Measurements from ENCODE around the gene OR2AT4. TPM values are rescaled to one million over a fixed set of nuclear protein-coding genes. Genes with fewer than 3 reads are reported as not detected.
"Not testable (repeated sequence)": the region's sequence is repeated elsewhere in the genome, so short reads cannot be mapped to it uniquely, and the experiment has no call there.

OR2AT4 gene
- total RNA-seq, 1 experiment from 2014 or later = not detected

- TF ChIP-seq POLR2AphosphoS5 (IDR thresholded peaks at IDR 0.05; ENCODE audit: low read depth, low read length) (no peak), TCF7L2 (IDR thresholded peaks at IDR 0.05; ENCODE audit: low read depth, low read length) (no peak), SIN3A (IDR thresholded peaks at IDR 0.05; ENCODE audit: borderline replicate concordance, insufficient read depth, low read depth, low read length) (no peak), REST (IDR thresholded peaks at IDR 0.05; ENCODE audit: insufficient read depth in 1 of 2, low read depth in 2 of 2, low read length in 1 of 2) (no peak), CTCF (IDR thresholded peaks at IDR 0.05) (no peak)
- BruUV-seq (replicated peaks) = no TSS peak
- DNase-seq (ENCODE audit: low read depth, low spot score) (no peak), ATAC-seq (no peak)
- intact Hi-C loops (cut with micrococcal nuclease; ENCODE audit: unreplicated experiment) (no loop called here), in situ Hi-C loops (cut with HindIII; ENCODE audit: low pct_unique_long_range_greater_than_20kb, low sequenced_read_pairs) (loop anchor here (25.0 kb wide), 2 partner anchors 100 kb away; no protein-coding TSS in a partner anchor)
- ChIA-PET POLR2A (no interaction called here), CTCF (no interaction called here)
- Histone ChIP-seq H3K27me3 (ENCODE audit: control insufficient read depth, insufficient read depth, low read length) (peaks cover 4% of the 10 kb centered on the region), H3K9me3 (ENCODE audit: control insufficient read depth, insufficient read depth, low read depth, low read length) (no peaks in the 10 kb centered on the region), H3K36me3 (ENCODE audit: control insufficient read depth, insufficient read depth, low read length) (no peaks in the 10 kb centered on the region), H3K27ac (ENCODE audit: low read length) (no peak overlapping the region), H3K4me3 (ENCODE audit: low read depth in 2 of 2, low read length in 2 of 2) (no peak overlapping the region), H3K4me1 (ENCODE audit: control insufficient read depth, insufficient read depth, low read length) (no peaks in the 10 kb centered on the region)
Measured at GRCh38 chr11:75112200-75112599, 15.5 kb upstream of the OR2AT4 start.

- DNase-seq (ENCODE audit: low read depth, low spot score) = no peak
- Histone ChIP-seq H3K4me3 (ENCODE audit: low read depth in 2 of 2, low read length in 2 of 2) (no peak overlapping the region), H3K27ac (ENCODE audit: low read length) (no peak overlapping the region), H3K36me3 (ENCODE audit: control insufficient read depth, insufficient read depth, low read length) (no peaks in the 10 kb centered on the region), H3K27me3 (ENCODE audit: control insufficient read depth, insufficient read depth, low read length) (peaks cover under 1% of the 10 kb centered on the region; the same call in 1 of the 2 replicates), H3K4me1 (ENCODE audit: control insufficient read depth, insufficient read depth, low read length) (no peaks in the 10 kb centered on the region), H3K9me3 (ENCODE audit: control insufficient read depth, insufficient read depth, low read depth, low read length) (no peaks in the 10 kb centered on the region)
- in situ Hi-C loops (cut with HindIII; ENCODE audit: low pct_unique_long_range_greater_than_20kb, low sequenced_read_pairs) = loop anchor here (25.0 kb wide), 2 partner anchors 95 to 105 kb away; no protein-coding TSS in a partner anchor
- ChIA-PET POLR2A (interaction anchor here (0.6 kb wide), 1 partner anchor 1800 kb away, joined by 7 read pairs; no protein-coding TSS in a partner anchor), CTCF (no interaction called here)
- no peak for TF ChIP-seq REST (IDR thresholded peaks at IDR 0.05; ENCODE audit: insufficient read depth in 1 of 2, low read depth in 2 of 2, low read length in 1 of 2)
- no peak for TF ChIP-seq TCF7L2 (IDR thresholded peaks at IDR 0.05; ENCODE audit: low read depth, low read length)
- TF ChIP-seq POLR2AphosphoS5 (IDR thresholded peaks at IDR 0.05; ENCODE audit: low read depth, low read length) = no peak
- BruUV-seq (replicated peaks) = no TSS peak
- no peak for ATAC-seq
- intact Hi-C loops (cut with micrococcal nuclease; ENCODE audit: unreplicated experiment) = no loop called here
Measured at GRCh38 chr11:75107187-75107586, 10.5 kb upstream of the OR2AT4 start.

- H3K4me3 ChIP-seq (ENCODE audit: low read depth in 2 of 2, low read length in 2 of 2); DNase-seq (ENCODE audit: low read depth, low spot score); H3K36me3 ChIP-seq (ENCODE audit: control insufficient read depth, insufficient read depth, low read length); H3K27me3 ChIP-seq (ENCODE audit: control insufficient read depth, insufficient read depth, low read length); ATAC-seq; H3K27ac ChIP-seq (ENCODE audit: low read length); H3K9me3 ChIP-seq (ENCODE audit: control insufficient read depth, insufficient read depth, low read depth, low read length); POLR2A ChIA-PET; BruUV-seq (replicated peaks); H3K4me1 ChIP-seq (ENCODE audit: control insufficient read depth, insufficient read depth, low read length); intact Hi-C loops (cut with micrococcal nuclease; ENCODE audit: unreplicated experiment); CTCF ChIA-PET: not testable (repeated sequence)
- in situ Hi-C loops (cut with HindIII; ENCODE audit: low pct_unique_long_range_greater_than_20kb, low sequenced_read_pairs) = loop anchor here (25.0 kb wide), 2 partner anchors 94 to 106 kb away; no protein-coding TSS in a partner anchor
Measured at GRCh38 chr11:75105967-75106681, 9.4 kb upstream of the OR2AT4 start.
